GM12891 (cell line): ENCODE measurements around the gene PSEN2.

Experiments used
- POLR2A ChIP-seq: IDR thresholded peaks from 2 replicates; pipeline ENCODE4 v1.6.1; 2011; ENCODE audit warnings: low read depth, low read length, control low read depth
- POLR2AphosphoS5 ChIP-seq: IDR thresholded peaks from 2 replicates; pipeline ENCODE4 v1.6.1; 2011; ENCODE audit warnings: low read depth, low read length, control low read depth
- TAF1 ChIP-seq: IDR thresholded peaks from 2 replicates; pipeline ENCODE4 v1.6.1; 2011; ENCODE audit warnings: low read depth, low read length, control low read depth

- TF ChIP-seq POLR2A = no peak
- TF ChIP-seq POLR2AphosphoS5 = no peak
- no peak for TF ChIP-seq TAF1
These were observed 20.9 kb downstream of the PSEN2 start for GRCh38 chr1:226891346-226891745.
